AG04449 (cell line): ENCODE data around the gene GPC5.
"Not testable (repeated sequence)": the region's sequence is repeated elsewhere in the genome, so short reads cannot be mapped to it uniquely, and the experiment has no call there.

Experiments
- CTCF ChIA-PET: fragments of 350-600 bp; formaldehyde crosslinking; extraction: SDS; loops from one replicate; lab custom pipeline; 2021; ENCODE audit warnings: antibody characterized with exemption; lab: Yijun Ruan, JAX
- POLR2A ChIA-PET: fragments of 400-600, 350-600 bp; formaldehyde crosslinking; extraction: SDS; loops from one replicate; lab custom pipeline; 2020; ENCODE audit warnings: antibody characterized with exemption, inconsistent platforms; lab: Yijun Ruan, JAX
- DNase-seq: peaks from one replicate; pipeline ENCODE4 v3.0.0-alpha.2; 2010; ENCODE audit warnings: low read depth, low spot score
- H3K4me3 ChIP-seq: 2 replicates; pipeline ENCODE4 v1.5.1; 2011; ENCODE audit warnings: low read depth, mild to moderate bottlenecking, control low read depth, low read length
- CTCF ChIP-seq: IDR thresholded peaks from one replicate; pipeline ENCODE4 v1.5.1; 2011; ENCODE audit warnings: mild to moderate bottlenecking, moderate library complexity, low read length, control low read depth, inconsistent platforms; ENCODE audit not compliant: insufficient read depth; ENCODE audit errors: missing control alignments

Gene GPC5

GRCh38 chr13:91882918-91883317 lies 484.5 kb downstream of the GPC5 start:
- no peak for TF ChIP-seq CTCF
- DNase-seq, result no peak
- POLR2A ChIA-PET, result no interaction called here
- CTCF ChIA-PET, result no interaction called here
- H3K4me3 ChIP-seq, result no peak overlapping the region

GRCh38 chr13:91889641-91890040 lies 491.2 kb downstream of the GPC5 start:
- H3K4me3 ChIP-seq, result no peak overlapping the region
- no peak for TF ChIP-seq CTCF
- ChIA-PET CTCF (no interaction called here), POLR2A (no interaction called here)
- no peak for DNase-seq

GRCh38 chr13:91891141-91891540 lies 492.7 kb downstream of the GPC5 start:
- ChIA-PET POLR2A (no interaction called here), CTCF (no interaction called here)
- no peak for TF ChIP-seq CTCF
- no peak for DNase-seq
- no peak overlapping the region for H3K4me3 ChIP-seq

GRCh38 chr13:91893040-91893439 lies 494.6 kb downstream of the GPC5 start:
- CTCF ChIA-PET, result no interaction called here
- TF ChIP-seq CTCF, result no peak
- DNase-seq, result no peak
- H3K4me3 ChIP-seq, result no peak overlapping the region
- POLR2A ChIA-PET, result no interaction called here

GRCh38 chr13:91894316-91894715 lies 495.9 kb downstream of the GPC5 start:
- H3K4me3 ChIP-seq, result no peak overlapping the region
- POLR2A ChIA-PET, result no interaction called here
- no peak for TF ChIP-seq CTCF
- CTCF ChIA-PET, result no interaction called here
- DNase-seq, result no peak

GRCh38 chr13:91896547-91896946 lies 498.1 kb downstream of the GPC5 start:
- ChIA-PET POLR2A (no interaction called here), CTCF (no interaction called here)
- no peak for DNase-seq
- TF ChIP-seq CTCF, result no peak
- no peak overlapping the region for H3K4me3 ChIP-seq

- POLR2A ChIA-PET, CTCF ChIA-PET: not testable (repeated sequence)
These were observed 500.6 kb downstream of the GPC5 start for GRCh38 chr13:91898986-91899385.

More at GRCh38 chr13:91898986-91899385, 500.6 kb downstream of the GPC5 start:
- not testable (repeated sequence) for DNase-seq, H3K4me3 ChIP-seq
